ENCODE measurements around the gene SUGCT.

- TF ChIP-seq CTCF (conservative IDR thresholded peaks at IDR 0.05; ENCODE audit: low read length) (no peak), EZH2phosphoT487 (IDR thresholded peaks at IDR 0.05; ENCODE audit: borderline replicate concordance) (no peak)
Observed at GRCh38 chr7:40676221-40676620, 541.4 kb downstream of the SUGCT start.
